Tibial nerve (tissue), 4 donors: ENCODE measurements around the gene DNAJB2. TPM values are rescaled to one million over a fixed set of nuclear protein-coding genes. Genes with fewer than 3 reads are reported as not detected.

ENCODE experiments used
- DNase-seq, 2 donors: peaks; one replicate each; pipeline ENCODE4 v3.0.0-alpha.2; 2019; ENCODE audit warnings: low spot score in 2 of 2
- H3K27ac ChIP-seq, 4 donors: fragments of 200-600 bp; sonication (generic) in 3 of 4; one replicate each; pipeline ENCODE4 v1.5.1; 2017 to 2019; ENCODE audit warnings: mild to moderate bottlenecking in 1 of 4
- H3K27me3 ChIP-seq, 2 donors: fragments of 200-600 bp; sonication (generic) in 1 of 2; one replicate each; pipeline versions ENCODE4 v1.5.1 to v1.6.0; 2017 to 2019
- H3K36me3 ChIP-seq, 3 donors: fragments of 200-600 bp; sonication (generic); one replicate each; pipeline ENCODE4 v1.5.1; 2018 to 2019
- H3K4me1 ChIP-seq, 4 donors: fragments of 200-600 bp; sonication (generic) in 3 of 4; one replicate each; pipeline ENCODE4 v1.5.1; 2017 to 2019
- H3K4me3 ChIP-seq, 4 donors: fragments of 200-600 bp; sonication (generic) in 3 of 4; one replicate each; pipeline ENCODE4 v1.5.1; 2017 to 2019; ENCODE audit warnings: mild to moderate bottlenecking in 1 of 4, moderate library complexity in 1 of 4
- H3K9me3 ChIP-seq, 4 donors: fragments of 200-600 bp; sonication (generic) in 3 of 4; one replicate each; pipeline ENCODE4 v1.5.1; 2017 to 2019
- EP300 ChIP-seq, 2 donors: sonication (generic); formaldehyde crosslinking; IDR thresholded peaks; one replicate each; pipeline ENCODE4 v1.6.1; 2017; ENCODE audit warnings: antibody characterized with exemption in 2 of 2, mild to moderate bottlenecking in 1 of 2
- POLR2A ChIP-seq, 2 donors: fragments of 450-650 bp; IDR thresholded peaks; one replicate each; pipeline ENCODE4 v1.6.1; 2017; ENCODE audit warnings: antibody characterized with exemption in 2 of 2, mild to moderate bottlenecking in 2 of 2, moderate library complexity in 2 of 2
- WGBS, 2 donors: methylation state at CpG; one replicate each; pipeline ENCODE4 v1.1.5; 2018; 5-methylcytosine and 5-hydroxymethylcytosine counted together
- total RNA-seq, 4 donors: library from RNA; depleted of rRNA; stranded (reverse); fragments of >200 nt; gene quantifications; one replicate each; pipeline ENCODE4 v1.1.0, GENCODE V29; 2016
- TF ChIP-seq, protein P1 (sequence below), 5 experiments: fragments of 200-600 bp in 3 of 5; fragments of 450-650 bp in 2 of 5; sonication (generic) in 3 of 5; IDR thresholded peaks; one replicate each; pipeline ENCODE4 v1.5.1; 2016 to 2019; ENCODE audit warnings: antibody characterized with exemption in 5 of 5, mild to moderate bottlenecking in 3 of 5, moderate library complexity in 2 of 5

The DNAJB2 gene
- total RNA-seq, 4 donors from 2014 or later = 95.7 to 106 (median 102) TPM

DNA sequence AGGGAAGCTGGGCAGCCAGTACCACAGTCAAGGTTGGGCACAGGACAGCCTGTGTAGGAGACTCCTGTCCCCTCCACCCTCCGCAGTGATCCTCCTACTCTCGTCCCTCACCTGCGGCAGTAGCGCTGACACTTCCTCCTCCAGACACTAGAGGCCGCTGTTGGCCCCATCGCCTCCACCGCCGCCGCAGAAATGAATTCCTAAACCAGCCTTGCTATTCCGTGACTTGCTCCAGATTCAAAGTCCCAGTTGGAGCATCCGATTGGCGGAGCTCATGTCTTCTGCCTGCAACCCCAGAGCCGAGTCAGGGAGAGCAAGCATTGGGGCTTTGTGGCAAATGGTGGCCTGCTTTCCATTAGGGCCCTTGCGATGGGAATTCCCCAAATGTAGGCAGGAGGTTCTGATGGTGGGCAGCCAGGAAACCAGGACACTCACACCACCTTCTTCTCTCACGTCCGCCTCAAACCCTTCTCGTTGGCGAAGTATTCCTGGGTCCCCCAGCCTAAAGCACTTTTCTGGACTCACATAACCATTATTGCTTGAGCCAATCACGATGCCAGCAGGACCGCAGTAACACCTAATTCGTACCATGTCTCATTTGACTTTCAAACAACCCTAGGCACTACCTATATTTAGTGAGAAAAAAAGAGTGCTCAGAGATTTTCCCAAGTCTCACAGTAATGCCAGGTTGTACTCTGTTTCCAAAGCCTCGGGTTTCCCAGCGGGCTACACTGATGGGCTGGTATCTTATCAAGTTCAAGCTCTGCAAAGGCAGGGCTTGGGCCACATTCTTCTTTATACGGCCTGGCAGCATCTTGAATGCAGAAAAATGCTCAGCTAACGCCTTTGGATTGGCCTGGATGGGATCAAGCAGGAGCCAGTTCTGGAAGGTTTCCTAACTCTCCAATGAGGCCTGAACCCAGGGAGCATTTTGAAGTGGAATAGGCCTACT is 1.2 kb upstream of the DNAJB2 start:
- DNase-seq = peak; percentile 65 to 81
- H3K9me3 ChIP-seq = no peaks in the 10 kb centered on the region
- H3K27ac ChIP-seq = peak overlapping the region; percentile 94 to 100 (median 100)
- TF ChIP-seq EP300 (IDR thresholded peaks at IDR 0.05) = peak in 1 of 2 donors; percentile 73
- TF ChIP-seq POLR2A (IDR thresholded peaks at IDR 0.05) = no peak
- TF ChIP-seq, protein P1, sequence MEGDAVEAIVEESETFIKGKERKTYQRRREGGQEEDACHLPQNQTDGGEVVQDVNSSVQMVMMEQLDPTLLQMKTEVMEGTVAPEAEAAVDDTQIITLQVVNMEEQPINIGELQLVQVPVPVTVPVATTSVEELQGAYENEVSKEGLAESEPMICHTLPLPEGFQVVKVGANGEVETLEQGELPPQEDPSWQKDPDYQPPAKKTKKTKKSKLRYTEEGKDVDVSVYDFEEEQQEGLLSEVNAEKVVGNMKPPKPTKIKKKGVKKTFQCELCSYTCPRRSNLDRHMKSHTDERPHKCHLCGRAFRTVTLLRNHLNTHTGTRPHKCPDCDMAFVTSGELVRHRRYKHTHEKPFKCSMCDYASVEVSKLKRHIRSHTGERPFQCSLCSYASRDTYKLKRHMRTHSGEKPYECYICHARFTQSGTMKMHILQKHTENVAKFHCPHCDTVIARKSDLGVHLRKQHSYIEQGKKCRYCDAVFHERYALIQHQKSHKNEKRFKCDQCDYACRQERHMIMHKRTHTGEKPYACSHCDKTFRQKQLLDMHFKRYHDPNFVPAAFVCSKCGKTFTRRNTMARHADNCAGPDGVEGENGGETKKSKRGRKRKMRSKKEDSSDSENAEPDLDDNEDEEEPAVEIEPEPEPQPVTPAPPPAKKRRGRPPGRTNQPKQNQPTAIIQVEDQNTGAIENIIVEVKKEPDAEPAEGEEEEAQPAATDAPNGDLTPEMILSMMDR (IDR thresholded peaks at IDR 0.05) = peak; percentile 95 to 99 (median 97)
- H3K27me3 ChIP-seq = no peaks in the 10 kb centered on the region
- H3K4me3 ChIP-seq = peak overlapping the region in 2 of 4 donors; percentile 6 to 22
- H3K4me1 ChIP-seq = peaks cover 0 to 47% (median 26%) of the 10 kb centered on the region in 4 donors
- 20 to 28% methylated on average over 25 of the region's 25 CpGs for WGBS, 2 donors
- H3K36me3 ChIP-seq = peaks cover 0 to 26% (median 0%) of the 10 kb centered on the region in 3 donors

DNA sequence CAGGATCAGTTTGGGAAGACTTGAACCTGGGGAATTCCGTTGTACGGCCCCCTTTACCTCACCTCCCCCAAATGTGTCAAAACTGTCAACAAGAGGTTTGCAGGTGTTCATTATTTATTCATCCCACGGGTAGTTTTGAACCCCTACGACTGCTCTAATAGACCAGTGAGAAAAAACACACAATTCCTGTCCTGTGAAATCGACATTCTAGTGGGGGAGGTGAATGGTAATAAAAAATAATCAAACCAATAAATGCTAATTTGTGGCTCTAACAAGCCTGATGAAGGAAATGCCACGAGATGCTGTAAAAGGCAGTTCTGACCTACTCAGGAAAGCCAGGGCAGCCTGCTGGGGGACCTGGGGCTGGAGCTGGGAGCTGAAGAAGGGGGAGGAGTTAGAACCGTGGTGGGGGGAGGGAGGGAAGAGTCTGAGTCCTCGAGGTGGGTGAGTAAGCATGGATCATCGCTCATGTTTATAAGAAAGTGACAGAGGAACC is 463 bp upstream of the DNAJB2 start:
- Histone ChIP-seq H3K4me1 (peaks cover 0 to 55% (median 28%) of the 10 kb centered on the region in 4 donors), H3K36me3 (peaks cover 0 to 33% (median 0%) of the 10 kb centered on the region in 3 donors), H3K9me3 (no peaks in the 10 kb centered on the region), H3K27me3 (no peaks in the 10 kb centered on the region), H3K27ac (peak overlapping the region; percentile 94 to 100 (median 100)), H3K4me3 (peak overlapping the region; percentile 6 to 95 (median 75))
- 10 to 19% methylated on average over 9 of the region's 9 CpGs for WGBS, 2 donors
- no peak for TF ChIP-seq POLR2A (IDR thresholded peaks at IDR 0.05)
- no peak for DNase-seq

DNA sequence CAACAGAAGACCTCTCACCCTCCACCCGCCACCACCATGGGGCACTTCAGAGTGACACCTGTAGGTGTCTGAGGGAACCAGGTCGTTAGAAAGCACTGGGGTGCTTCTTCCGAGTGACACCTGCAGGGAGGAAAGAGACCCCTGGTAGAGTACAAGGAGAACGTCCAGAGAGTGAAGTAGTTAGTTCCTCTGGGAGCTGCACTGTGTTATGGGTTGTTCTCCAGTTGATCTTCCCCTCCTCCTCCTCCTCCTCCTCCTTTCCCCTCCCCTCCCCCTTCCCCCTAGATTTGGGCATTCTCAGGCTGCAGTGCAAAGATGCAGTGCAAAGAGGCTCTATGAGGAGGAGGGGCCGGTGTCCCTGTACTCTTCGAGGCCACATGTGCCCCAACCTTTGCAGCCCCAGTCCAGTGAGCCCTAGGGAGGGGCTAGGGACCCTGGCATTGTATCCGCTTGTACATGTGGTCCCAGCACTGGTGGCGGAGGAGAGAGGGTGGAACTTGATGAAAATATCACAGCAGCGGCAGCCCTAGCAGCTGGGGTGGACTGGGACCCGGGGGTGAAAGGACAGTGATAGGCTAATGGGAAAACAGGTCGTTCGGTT is 850 bp downstream of the DNAJB2 start:
- 30 to 43% methylated on average over 11 to 12 of the region's 12 CpGs for WGBS, 2 donors
- Histone ChIP-seq H3K9me3 (no peaks in the 10 kb centered on the region), H3K4me1 (peaks cover 0 to 66% (median 30%) of the 10 kb centered on the region in 4 donors), H3K36me3 (peaks cover 0 to 46% (median 3%) of the 10 kb centered on the region in 3 donors), H3K27me3 (no peaks in the 10 kb centered on the region), H3K4me3 (peak overlapping the region; percentile 65 to 95 (median 84)), H3K27ac (peak overlapping the region; percentile 94 to 100 (median 100))
- DNase-seq = no peak
- TF ChIP-seq EP300 (IDR thresholded peaks at IDR 0.05) (no peak), POLR2A (IDR thresholded peaks at IDR 0.05) (no peak)
- TF ChIP-seq, protein P1 (IDR thresholded peaks at IDR 0.05) = no peak

DNA sequence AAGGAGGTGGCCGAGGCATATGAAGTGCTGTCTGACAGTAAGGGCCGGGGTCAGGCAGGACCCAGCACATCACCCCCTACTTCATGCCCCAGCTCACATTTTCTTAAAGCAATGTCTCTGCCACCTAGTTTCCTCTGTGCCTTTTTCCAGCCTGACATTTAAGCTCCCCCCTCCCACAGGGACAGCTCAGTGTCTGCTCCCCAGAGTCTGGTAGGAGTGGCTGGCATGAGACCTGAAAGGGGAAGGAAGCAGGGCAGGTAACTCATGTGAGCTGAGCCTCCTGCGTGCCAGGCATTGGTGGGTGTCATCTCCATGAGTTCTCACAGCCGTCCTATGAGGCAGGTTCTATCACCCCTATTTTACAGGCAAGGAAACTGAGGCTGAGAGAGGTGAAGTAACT is 1.5 kb downstream of the DNAJB2 start:
- H3K4me3 ChIP-seq = peak overlapping the region in 3 of 4 donors; percentile 82 to 95 (median 85)
- 79 to 86% methylated on average over 4 of the region's 4 CpGs for WGBS, 2 donors
- DNase-seq = no peak

DNA sequence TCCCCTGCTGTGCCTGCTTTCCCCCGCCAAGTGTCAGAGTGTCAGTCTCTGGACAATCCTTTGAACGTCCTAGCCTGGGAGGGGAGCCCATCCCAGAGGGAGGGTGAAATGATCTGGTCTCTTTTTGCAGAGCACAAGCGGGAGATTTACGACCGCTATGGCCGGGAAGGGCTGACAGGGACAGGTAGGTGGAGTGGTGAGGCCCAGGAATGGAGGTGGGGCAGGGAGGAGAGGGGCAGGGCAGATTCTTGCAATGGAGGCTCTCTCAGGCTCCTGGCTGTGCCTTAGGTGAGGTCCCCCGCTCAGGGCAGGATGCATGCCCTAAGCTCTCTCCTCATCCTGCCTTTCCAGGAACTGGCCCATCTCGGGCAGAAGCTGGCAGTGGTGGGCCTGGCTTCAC is 2.4 kb downstream of the DNAJB2 start:
- Histone ChIP-seq H3K9me3 (no peaks in the 10 kb centered on the region), H3K4me3 (no peak overlapping the region), H3K4me1 (peaks cover 0 to 82% (median 40%) of the 10 kb centered on the region in 4 donors), H3K36me3 (peaks cover 0 to 53% (median 6%) of the 10 kb centered on the region in 3 donors), H3K27me3 (no peaks in the 10 kb centered on the region), H3K27ac (peak overlapping the region; percentile 66 to 100 (median 100))
- no peak for DNase-seq
- TF ChIP-seq, protein P1 (IDR thresholded peaks at IDR 0.05) = no peak
- TF ChIP-seq POLR2A (IDR thresholded peaks at IDR 0.05) (no peak), EP300 (IDR thresholded peaks at IDR 0.05) (no peak)
- 56 to 80% methylated on average over 8 of the region's 8 CpGs for WGBS, 2 donors

More for the DNA sequence above, 1.5 kb downstream of the DNAJB2 start:
- TF ChIP-seq, protein P1 (IDR thresholded peaks at IDR 0.05) = no peak
- TF ChIP-seq EP300 (IDR thresholded peaks at IDR 0.05) (no peak), POLR2A (IDR thresholded peaks at IDR 0.05) (no peak)
- H3K27me3 ChIP-seq = no peaks in the 10 kb centered on the region
- peaks cover 0 to 73% (median 35%) of the 10 kb centered on the region in 4 donors for H3K4me1 ChIP-seq
- no peaks in the 10 kb centered on the region for H3K9me3 ChIP-seq
- H3K36me3 ChIP-seq = peaks cover 0 to 52% (median 6%) of the 10 kb centered on the region in 3 donors
- H3K27ac ChIP-seq = peak overlapping the region; percentile 94 to 100 (median 100)
